ENCODE measurements around the gene ACTR1A. TPM values are rescaled to one million over a fixed set of nuclear protein-coding genes. Genes with fewer than 3 reads are reported as not detected.

ACTR1A gene
- total RNA-seq, 1 experiment from 2014 or later: 93.2 TPM

DNA sequence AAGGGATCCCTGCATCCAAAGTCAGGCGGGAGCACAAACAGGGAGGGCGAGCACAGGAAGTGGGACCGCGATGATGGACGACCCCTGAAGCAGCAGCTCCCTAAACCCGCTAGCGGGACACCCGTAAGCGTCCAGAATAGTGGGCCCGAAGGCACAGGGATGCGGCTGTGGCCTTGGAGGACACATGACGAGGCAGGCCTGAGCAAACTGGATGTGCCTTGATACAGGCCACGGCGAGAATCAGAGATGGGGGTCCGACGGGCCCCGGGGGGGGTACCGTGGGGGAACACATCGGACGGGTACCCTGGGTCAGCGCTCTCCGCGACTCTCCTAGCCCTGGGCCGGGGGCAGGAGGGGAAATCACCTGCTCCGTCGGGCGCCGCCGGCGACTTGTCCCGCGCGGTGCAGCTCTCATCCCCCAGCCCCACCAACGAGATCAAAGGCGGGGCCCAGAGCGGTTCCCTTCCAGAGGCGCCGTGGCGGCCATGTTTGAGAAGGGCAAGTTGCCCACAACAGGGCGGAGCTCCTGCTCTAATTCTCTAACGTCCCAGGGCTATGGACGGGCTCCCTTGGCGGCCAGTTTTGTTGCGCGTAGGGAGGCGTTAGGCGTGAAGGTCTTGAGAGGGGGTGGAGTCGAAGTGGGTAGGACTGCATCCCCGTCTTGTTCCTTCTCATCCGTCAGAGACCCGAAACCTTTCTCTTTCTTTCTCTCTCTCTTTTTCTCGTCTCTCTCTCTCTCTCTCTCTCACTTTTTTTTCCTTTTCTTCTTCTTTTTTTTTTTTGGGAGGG is 70.2 kb downstream of the ACTR1A start, which contains the start of gene CUEDC2:
Gene CUEDC2, minus strand, starts transcription at position 413 of the 789 bp plus-strand sequence. CDS start 7,386 bp downstream, outside the sequence.
- DNase-seq (ENCODE audit: extremely low read depth, low read depth): peak; percentile 96

GRCh38 chr10:102431452-102432124 is 70.9 kb downstream of the ACTR1A start:
- DNase-seq (ENCODE audit: extremely low read depth, low read depth): no peak

- DNase-seq (ENCODE audit: extremely low read depth, low read depth): no peak
Measured at GRCh38 chr10:102429468-102429867, 73.0 kb downstream of the ACTR1A start.

Small RNAs within 50 kb of the gene (small RNA-seq; reads per million reads assigned to genes)
- 7.3 to 125 reads per million in 2 experiments for gene MIR146B

Other genes starting within 250 kb of the ACTR1A start
- gene NFKB2, start 107.0 kb downstream of the ACTR1A start, total RNA-seq (2014; rRNA removed; shearing (Covaris generic)): 51.9 and 58.6 TPM in 2 replicates
- 0.29 and 0.32 TPM in 2 replicates for gene PSD, start 83.9 kb downstream of the ACTR1A start, total RNA-seq (2014; rRNA removed; shearing (Covaris generic))
- 13.7 and 18.1 TPM in 2 replicates for gene FBXL15, start 81.9 kb downstream of the ACTR1A start, total RNA-seq (2014; rRNA removed; shearing (Covaris generic))
- gene CUEDC2, start 70.1 kb downstream of the ACTR1A start, total RNA-seq (2014; rRNA removed; shearing (Covaris generic)): 51.7 and 55.3 TPM in 2 replicates
- 0.37 and 0.55 TPM in 2 replicates for gene C10orf95, start 51.2 kb downstream of the ACTR1A start, total RNA-seq (2014; rRNA removed; shearing (Covaris generic))
- 1.9 and 2.2 TPM in 2 replicates for gene SUFU, start 1.3 kb upstream of the ACTR1A start, total RNA-seq (2014; rRNA removed; shearing (Covaris generic))
- 36.9 and 42.6 TPM in 2 replicates for gene TRIM8, start 141.8 kb upstream of the ACTR1A start, total RNA-seq (2014; rRNA removed; shearing (Covaris generic))
- gene ARL3, start 211.7 kb upstream of the ACTR1A start, total RNA-seq (2014; rRNA removed; shearing (Covaris generic)): 5.1 and 7.4 TPM in 2 replicates
- gene SFXN2, start 211.9 kb upstream of the ACTR1A start, total RNA-seq (2014; rRNA removed; shearing (Covaris generic)): 2.0 and 2.4 TPM in 2 replicates
- 10.8 and 12.8 TPM in 2 replicates for gene WBP1L, start 241.2 kb upstream of the ACTR1A start, total RNA-seq (2014; rRNA removed; shearing (Covaris generic))